ENCODE measurements around the gene SEMA6D. TPM values are rescaled to one million over a fixed set of nuclear protein-coding genes. Genes with fewer than 3 reads are reported as not detected.
A peak's percentile ranks its signal among the peaks of the same experiment; 100 is the strongest.

The SEMA6D gene, protein sequence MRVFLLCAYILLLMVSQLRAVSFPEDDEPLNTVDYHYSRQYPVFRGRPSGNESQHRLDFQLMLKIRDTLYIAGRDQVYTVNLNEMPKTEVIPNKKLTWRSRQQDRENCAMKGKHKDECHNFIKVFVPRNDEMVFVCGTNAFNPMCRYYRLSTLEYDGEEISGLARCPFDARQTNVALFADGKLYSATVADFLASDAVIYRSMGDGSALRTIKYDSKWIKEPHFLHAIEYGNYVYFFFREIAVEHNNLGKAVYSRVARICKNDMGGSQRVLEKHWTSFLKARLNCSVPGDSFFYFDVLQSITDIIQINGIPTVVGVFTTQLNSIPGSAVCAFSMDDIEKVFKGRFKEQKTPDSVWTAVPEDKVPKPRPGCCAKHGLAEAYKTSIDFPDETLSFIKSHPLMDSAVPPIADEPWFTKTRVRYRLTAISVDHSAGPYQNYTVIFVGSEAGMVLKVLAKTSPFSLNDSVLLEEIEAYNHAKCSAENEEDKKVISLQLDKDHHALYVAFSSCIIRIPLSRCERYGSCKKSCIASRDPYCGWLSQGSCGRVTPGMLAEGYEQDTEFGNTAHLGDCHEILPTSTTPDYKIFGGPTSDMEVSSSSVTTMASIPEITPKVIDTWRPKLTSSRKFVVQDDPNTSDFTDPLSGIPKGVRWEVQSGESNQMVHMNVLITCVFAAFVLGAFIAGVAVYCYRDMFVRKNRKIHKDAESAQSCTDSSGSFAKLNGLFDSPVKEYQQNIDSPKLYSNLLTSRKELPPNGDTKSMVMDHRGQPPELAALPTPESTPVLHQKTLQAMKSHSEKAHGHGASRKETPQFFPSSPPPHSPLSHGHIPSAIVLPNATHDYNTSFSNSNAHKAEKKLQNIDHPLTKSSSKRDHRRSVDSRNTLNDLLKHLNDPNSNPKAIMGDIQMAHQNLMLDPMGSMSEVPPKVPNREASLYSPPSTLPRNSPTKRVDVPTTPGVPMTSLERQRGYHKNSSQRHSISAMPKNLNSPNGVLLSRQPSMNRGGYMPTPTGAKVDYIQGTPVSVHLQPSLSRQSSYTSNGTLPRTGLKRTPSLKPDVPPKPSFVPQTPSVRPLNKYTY
- 10 to 100 TPM in 2 of 4 donors, 1 to 10 TPM in 2; 6.3 to 22.0 (median 13.4) TPM for total RNA-seq

DNA sequence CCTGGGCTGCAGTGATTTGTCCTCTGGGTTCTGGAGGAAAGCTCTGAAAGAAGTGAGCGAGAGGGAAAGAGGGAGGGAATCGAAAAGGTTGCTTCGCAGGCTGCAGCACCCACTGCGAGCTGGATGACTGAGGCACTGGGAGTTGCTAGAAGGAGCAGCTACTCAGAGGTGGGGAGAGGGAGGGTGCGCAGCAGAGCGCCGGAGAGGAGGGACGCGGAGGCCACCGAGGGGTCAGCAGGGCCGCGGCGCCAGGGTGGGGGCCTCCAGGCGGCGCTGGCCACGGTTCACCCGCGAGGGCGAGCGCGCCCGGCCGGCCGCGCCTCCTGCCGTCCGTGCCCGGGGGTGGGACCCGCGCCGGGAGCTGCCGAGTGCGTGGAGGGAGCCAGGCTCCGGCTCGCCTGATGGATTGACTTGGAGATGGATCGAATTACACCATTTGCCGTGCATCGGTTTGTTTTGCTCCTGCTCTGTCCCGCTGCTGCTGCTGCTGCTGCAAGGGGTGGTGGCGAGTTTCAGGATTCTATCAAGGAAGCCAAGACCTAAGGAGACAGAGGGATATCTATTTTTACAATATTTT, at the start of gene SEMA6D:
TSS of gene SEMA6D (plus strand) at position 470 of the 577 bp plus-strand sequence. CDS start 42,294 bp downstream, outside the sequence.
- TF ChIP-seq, protein P1, sequence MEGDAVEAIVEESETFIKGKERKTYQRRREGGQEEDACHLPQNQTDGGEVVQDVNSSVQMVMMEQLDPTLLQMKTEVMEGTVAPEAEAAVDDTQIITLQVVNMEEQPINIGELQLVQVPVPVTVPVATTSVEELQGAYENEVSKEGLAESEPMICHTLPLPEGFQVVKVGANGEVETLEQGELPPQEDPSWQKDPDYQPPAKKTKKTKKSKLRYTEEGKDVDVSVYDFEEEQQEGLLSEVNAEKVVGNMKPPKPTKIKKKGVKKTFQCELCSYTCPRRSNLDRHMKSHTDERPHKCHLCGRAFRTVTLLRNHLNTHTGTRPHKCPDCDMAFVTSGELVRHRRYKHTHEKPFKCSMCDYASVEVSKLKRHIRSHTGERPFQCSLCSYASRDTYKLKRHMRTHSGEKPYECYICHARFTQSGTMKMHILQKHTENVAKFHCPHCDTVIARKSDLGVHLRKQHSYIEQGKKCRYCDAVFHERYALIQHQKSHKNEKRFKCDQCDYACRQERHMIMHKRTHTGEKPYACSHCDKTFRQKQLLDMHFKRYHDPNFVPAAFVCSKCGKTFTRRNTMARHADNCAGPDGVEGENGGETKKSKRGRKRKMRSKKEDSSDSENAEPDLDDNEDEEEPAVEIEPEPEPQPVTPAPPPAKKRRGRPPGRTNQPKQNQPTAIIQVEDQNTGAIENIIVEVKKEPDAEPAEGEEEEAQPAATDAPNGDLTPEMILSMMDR (IDR thresholded peaks at IDR 0.05): peak in 1 of 2 donors; percentile 50
- no peak for TF ChIP-seq POLR2AphosphoS5 (IDR thresholded peaks at IDR 0.05)
- TF ChIP-seq POLR2A (IDR thresholded peaks at IDR 0.05): no peak
- no peak for TF ChIP-seq EP300 (IDR thresholded peaks at IDR 0.05)
- H3K36me3 ChIP-seq: no peaks in the 10 kb centered on the region
- peak within 1 kb of the TSS; percentile 69 for H3K27ac ChIP-seq
- peaks cover 25% of the 10 kb centered on the region for H3K4me1 ChIP-seq
- H3K4me3 ChIP-seq: peak within 1 kb of the TSS; percentile 72
- peak; percentile 75 to 83 for DNase-seq (ENCODE audit: low spot score in 2 of 2)
- peaks cover 25% of the 10 kb centered on the region for H3K27me3 ChIP-seq
- no peaks in the 10 kb centered on the region for H3K9me3 ChIP-seq
- under 1% methylated on average over 19 of the region's 40 CpGs for WGBS

DNA sequence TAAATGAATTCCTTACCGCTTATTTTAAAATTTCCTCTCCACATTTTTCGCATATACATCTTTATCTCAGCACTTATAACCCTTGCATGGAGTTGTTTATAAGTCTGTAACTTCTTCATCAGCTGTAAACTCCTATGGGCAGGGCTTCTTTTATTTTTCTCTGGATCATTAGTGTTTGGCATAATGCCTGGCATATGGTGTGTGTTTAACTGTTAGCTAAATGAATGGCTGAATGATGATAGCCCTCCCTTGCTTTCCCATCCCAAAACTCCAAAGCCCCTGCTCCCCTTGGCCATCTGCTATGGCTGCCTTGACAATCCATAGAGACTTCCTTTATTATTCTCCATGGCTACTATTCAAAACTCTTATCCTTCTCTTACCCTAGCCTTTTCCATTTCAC, 48.1 kb upstream of the SEMA6D start:
- Histone ChIP-seq H3K4me1 (peaks cover 18% of the 10 kb centered on the region), H3K4me3 (no peak overlapping the region), H3K27me3 (no peaks in the 10 kb centered on the region), H3K36me3 (no peaks in the 10 kb centered on the region), H3K9me3 (no peaks in the 10 kb centered on the region), H3K27ac (no peak overlapping the region)
- no peak for DNase-seq (ENCODE audit: low spot score in 2 of 2)
- TF ChIP-seq POLR2A (IDR thresholded peaks at IDR 0.05) (no peak), EP300 (IDR thresholded peaks at IDR 0.05) (no peak), POLR2AphosphoS5 (IDR thresholded peaks at IDR 0.05) (no peak)
- TF ChIP-seq, protein P1 (IDR thresholded peaks at IDR 0.05): no peak
- WGBS: 89% methylated on average over 2 of the region's 2 CpGs

DNA sequence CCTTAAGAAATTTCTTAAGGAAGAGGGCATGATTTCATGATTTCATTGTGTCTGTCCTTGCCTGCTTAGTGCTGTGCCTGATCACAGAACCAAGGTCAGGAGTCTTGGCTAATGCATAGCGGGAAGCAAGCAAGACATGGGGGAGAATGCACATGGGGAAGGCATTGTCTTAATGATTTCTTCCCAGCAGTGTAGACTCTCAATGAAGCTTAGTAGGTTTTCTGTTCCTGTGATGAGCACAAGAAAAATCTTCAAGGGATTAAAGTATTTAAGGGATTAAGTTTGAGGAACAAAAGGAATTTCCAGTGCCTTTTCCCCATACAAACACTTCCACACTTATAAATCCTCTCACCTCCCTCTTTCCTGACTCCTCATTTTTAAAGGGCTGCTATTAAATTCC, 46.9 kb upstream of the SEMA6D start:
- 97% methylated on average over 1 of the region's 1 CpG for WGBS
- H3K27ac ChIP-seq: no peak overlapping the region
- DNase-seq (ENCODE audit: low spot score in 2 of 2): no peak

DNA sequence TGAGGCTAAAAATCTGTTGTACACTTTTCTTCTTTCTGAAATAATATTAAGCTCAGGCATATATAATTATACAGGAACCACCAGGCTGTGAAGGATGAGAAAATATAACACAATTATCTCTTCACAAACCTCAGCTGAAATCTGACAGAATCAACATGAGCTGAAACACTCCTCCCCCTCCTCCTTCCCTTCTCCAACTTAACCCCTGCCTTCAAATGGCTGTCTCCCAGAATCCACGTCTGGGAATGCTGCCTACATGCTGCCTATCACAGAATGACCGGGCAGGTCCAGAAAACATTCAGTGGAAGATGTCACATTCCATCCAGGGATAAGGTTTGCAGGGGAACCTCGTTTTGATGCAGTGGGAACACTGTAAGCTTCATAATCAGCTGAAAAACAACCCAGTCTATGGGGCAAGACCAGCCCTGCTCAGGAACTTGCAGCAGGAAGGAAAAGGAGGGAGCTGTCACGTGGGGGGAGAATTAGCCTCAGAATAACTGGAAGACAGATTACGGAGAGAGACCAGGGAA, 44.0 kb upstream of the SEMA6D start:
- peaks cover 10% of the 10 kb centered on the region for H3K4me1 ChIP-seq
- H3K27me3 ChIP-seq: no peaks in the 10 kb centered on the region
- H3K9me3 ChIP-seq: no peaks in the 10 kb centered on the region
- no peak for TF ChIP-seq POLR2A (IDR thresholded peaks at IDR 0.05)
- TF ChIP-seq, protein P1 (IDR thresholded peaks at IDR 0.05): no peak
- TF ChIP-seq EP300 (IDR thresholded peaks at IDR 0.05): no peak
- no peak for TF ChIP-seq POLR2AphosphoS5 (IDR thresholded peaks at IDR 0.05)
- H3K36me3 ChIP-seq: no peaks in the 10 kb centered on the region
- DNase-seq (ENCODE audit: low spot score in 2 of 2): no peak
- H3K27ac ChIP-seq: no peak overlapping the region
- H3K4me3 ChIP-seq: no peak overlapping the region
- WGBS: 22% methylated on average over 5 of the region's 5 CpGs

More for the DNA sequence above, 46.9 kb upstream of the SEMA6D start:
- Histone ChIP-seq H3K27me3 (no peaks in the 10 kb centered on the region), H3K36me3 (no peaks in the 10 kb centered on the region), H3K4me3 (no peak overlapping the region), H3K9me3 (no peaks in the 10 kb centered on the region), H3K4me1 (peaks cover 18% of the 10 kb centered on the region)
- TF ChIP-seq POLR2A (IDR thresholded peaks at IDR 0.05): no peak
- TF ChIP-seq, protein P1 (IDR thresholded peaks at IDR 0.05): no peak
- TF ChIP-seq POLR2AphosphoS5 (IDR thresholded peaks at IDR 0.05): no peak
- no peak for TF ChIP-seq EP300 (IDR thresholded peaks at IDR 0.05)

Measured in suprapubic skin (tissue), 4 donors.